HL-60 (cell line): ENCODE data around the gene MR1.

Experiments
- GABPA ChIP-seq: IDR thresholded peaks from 2 replicates; pipeline ENCODE4 v1.6.1; 2012; ENCODE audit warnings: low read depth
- POLR2AphosphoS5 ChIP-seq: IDR thresholded peaks from 2 replicates; pipeline ENCODE4 v1.6.1; 2012; ENCODE audit warnings: low read depth
- TF ChIP-seq, protein P1 (sequence below): IDR thresholded peaks from 2 replicates; pipeline ENCODE4 v1.6.1; 2012; ENCODE audit warnings: low read depth; ENCODE audit not compliant: insufficient replicate concordance
- TF ChIP-seq, protein P2 (sequence below): IDR thresholded peaks from one replicate; pipeline ENCODE4 v1.5.1; 2011; ENCODE audit warnings: low read length, control low read depth, inconsistent platforms; ENCODE audit not compliant: insufficient read depth

GRCh38 chr1:181012203-181012745, 21.5 kb upstream of the MR1 start:
- TF ChIP-seq, protein P1, sequence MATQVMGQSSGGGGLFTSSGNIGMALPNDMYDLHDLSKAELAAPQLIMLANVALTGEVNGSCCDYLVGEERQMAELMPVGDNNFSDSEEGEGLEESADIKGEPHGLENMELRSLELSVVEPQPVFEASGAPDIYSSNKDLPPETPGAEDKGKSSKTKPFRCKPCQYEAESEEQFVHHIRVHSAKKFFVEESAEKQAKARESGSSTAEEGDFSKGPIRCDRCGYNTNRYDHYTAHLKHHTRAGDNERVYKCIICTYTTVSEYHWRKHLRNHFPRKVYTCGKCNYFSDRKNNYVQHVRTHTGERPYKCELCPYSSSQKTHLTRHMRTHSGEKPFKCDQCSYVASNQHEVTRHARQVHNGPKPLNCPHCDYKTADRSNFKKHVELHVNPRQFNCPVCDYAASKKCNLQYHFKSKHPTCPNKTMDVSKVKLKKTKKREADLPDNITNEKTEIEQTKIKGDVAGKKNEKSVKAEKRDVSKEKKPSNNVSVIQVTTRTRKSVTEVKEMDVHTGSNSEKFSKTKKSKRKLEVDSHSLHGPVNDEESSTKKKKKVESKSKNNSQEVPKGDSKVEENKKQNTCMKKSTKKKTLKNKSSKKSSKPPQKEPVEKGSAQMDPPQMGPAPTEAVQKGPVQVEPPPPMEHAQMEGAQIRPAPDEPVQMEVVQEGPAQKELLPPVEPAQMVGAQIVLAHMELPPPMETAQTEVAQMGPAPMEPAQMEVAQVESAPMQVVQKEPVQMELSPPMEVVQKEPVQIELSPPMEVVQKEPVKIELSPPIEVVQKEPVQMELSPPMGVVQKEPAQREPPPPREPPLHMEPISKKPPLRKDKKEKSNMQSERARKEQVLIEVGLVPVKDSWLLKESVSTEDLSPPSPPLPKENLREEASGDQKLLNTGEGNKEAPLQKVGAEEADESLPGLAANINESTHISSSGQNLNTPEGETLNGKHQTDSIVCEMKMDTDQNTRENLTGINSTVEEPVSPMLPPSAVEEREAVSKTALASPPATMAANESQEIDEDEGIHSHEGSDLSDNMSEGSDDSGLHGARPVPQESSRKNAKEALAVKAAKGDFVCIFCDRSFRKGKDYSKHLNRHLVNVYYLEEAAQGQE, result no peak
- TF ChIP-seq, protein P2, sequence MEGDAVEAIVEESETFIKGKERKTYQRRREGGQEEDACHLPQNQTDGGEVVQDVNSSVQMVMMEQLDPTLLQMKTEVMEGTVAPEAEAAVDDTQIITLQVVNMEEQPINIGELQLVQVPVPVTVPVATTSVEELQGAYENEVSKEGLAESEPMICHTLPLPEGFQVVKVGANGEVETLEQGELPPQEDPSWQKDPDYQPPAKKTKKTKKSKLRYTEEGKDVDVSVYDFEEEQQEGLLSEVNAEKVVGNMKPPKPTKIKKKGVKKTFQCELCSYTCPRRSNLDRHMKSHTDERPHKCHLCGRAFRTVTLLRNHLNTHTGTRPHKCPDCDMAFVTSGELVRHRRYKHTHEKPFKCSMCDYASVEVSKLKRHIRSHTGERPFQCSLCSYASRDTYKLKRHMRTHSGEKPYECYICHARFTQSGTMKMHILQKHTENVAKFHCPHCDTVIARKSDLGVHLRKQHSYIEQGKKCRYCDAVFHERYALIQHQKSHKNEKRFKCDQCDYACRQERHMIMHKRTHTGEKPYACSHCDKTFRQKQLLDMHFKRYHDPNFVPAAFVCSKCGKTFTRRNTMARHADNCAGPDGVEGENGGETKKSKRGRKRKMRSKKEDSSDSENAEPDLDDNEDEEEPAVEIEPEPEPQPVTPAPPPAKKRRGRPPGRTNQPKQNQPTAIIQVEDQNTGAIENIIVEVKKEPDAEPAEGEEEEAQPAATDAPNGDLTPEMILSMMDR, result no peak
- TF ChIP-seq POLR2AphosphoS5, result no peak
- TF ChIP-seq GABPA, result no peak
